ENCODE data around the gene DNAH2. TPM values are rescaled to one million over a fixed set of nuclear protein-coding genes. Genes with fewer than 3 reads are reported as not detected.

The DNAH2 gene
- total RNA-seq, result 1 to 10 TPM in 1 of 2 donors, under 1 TPM in 1; 0.19 to 1.3 TPM
- long read RNA-seq, donor 1, partial matches to known transcripts, result 0 of 1 reads
- long read RNA-seq, donor 1, other reads (novel, unspliced or antisense), result 1 of 1 reads
- long read RNA-seq, donor 2, result 0 reads

- DNase-seq (ENCODE audit: low spot score), result peak; percentile 91
- intact Hi-C loops (cut with DNase I), result no loop called here
Observed at GRCh38 chr17:7716901-7717755, at the start of gene DNAH2. TSS of gene DNAH2 (plus strand) at chr17:7717744. CDS start at chr17:7719735, 1,991 bp downstream.

DNA sequence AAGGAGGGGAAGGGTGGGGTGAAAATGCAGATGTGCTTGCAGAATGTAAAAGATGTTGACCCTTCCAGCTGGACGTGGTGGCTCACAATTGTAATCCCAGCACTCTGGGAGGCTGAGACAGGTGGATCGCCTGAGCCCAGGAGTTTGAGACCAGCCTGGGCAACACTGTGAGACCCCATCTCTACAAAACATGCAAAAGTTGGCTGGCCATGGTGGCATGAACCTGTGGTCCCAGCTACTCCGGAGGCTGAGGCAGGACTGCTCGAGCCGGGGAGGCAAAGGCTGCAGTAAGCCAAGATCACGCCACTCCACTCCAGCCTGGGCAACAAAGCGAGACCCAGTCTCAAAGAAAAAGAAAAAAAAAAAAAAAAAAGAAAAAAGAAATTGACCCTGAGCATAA is 49.1 kb upstream of the DNAH2 start:
- no peak for DNase-seq (ENCODE audit: low spot score)
- intact Hi-C loops (cut with DNase I), result no loop called here

DNA sequence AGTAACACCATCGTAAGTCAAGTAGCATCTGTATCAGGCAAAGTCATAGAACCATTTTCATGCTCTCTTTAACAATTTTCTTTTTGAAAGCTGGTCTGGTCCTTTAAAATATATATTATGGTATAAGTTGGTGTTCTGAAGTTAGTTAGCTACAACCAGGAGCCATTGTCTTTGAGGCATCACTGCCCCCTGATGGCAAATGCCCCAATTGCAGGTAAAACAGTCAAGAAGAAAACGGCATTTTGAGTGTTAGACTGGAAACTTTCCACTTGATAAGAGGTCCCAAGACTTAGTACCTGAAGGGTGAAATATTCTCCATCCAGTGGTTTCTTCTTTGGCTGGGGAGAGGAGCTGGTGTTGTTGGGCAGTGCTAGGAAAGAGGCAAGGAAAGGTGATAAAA is 44.3 kb upstream of the DNAH2 start:
- intact Hi-C loops (cut with DNase I), result no loop called here
- no peak for DNase-seq (ENCODE audit: low spot score)

DNA sequence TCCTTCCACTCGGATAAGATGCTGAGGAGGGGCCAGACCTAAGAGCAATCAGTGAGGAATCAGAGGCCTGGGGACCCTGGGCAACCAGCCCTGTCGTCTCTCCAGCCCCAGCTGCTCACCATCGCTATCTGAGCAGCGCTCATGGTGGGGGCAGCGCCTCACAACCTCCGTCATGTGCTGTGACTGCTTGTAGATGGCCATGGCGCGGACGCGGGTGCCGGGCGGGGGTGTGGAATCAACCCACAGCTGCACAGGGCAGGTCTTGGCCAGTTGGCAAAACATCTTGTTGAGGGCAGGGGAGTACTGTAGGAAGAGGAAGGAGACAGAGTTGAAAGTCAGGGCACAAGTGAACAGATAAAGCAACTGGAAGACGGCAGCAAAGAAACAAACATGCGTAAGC is 42.6 kb upstream of the DNAH2 start:
- intact Hi-C loops (cut with DNase I), result no loop called here
- DNase-seq (ENCODE audit: low spot score), result no peak

DNA sequence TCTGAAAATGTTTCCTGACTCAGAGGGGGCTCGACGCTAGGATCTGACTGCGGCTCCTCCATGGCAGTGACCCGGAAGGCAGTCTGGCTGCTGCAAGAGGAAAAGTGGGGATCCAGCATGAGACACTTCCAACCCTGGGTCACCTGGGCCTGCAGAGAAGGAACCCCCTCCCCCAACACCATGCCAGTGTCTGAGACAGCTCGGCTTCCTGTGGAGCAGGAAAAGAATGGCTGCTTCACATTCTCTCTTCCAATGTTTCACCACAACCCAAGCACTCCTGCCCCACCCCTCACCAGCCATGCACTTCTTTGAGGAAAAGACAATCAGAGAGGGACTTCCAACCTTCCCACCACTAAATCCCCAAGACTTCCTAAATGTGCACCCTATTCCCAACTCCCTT is 41.0 kb upstream of the DNAH2 start:
- intact Hi-C loops (cut with DNase I), result no loop called here
- no peak for DNase-seq (ENCODE audit: low spot score)

DNA sequence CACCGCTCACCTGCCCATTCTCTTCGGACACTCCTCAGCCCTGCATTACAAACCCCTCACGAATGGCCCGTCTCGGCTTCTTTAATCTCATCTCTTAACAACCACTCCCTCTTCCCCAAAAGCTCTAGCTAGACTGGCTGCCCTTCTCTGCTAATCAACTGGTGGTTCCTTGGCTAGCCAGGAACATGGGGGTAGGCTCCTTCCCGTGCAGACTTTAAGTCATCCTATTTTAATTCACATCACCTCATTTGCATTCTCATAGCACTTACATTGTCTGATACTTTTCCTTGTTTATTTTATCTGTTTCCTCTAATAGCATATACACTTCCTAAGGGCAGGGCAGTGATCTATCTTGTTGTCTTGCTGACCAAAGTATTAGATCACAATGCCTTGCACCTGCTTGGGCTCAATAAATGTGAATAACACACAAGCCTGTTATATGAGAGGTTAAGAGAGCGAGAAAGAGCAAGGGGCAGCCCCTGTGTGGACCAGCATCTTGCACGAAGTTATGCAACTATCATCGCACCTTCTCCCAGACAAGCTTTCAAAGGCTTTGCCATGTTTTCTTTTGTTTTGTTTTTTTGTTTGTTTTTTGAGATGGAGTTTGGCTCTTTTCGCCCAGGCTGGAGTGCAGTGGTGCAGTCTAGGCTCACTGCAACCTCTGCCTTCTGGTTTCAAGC is 40.0 kb upstream of the DNAH2 start:
- intact Hi-C loops (cut with DNase I), result no loop called here
- DNase-seq (ENCODE audit: low spot score), result no peak

- DNase-seq (ENCODE audit: low spot score), result no peak
- intact Hi-C loops (cut with DNase I), result loop anchor here in 1 of 2 donors (10.0 kb wide), 1 partner anchor 50 kb away; the partner anchor contains the start of gene SHBG
Observed at GRCh38 chr17:7684851-7685532, 32.6 kb upstream of the DNAH2 start.

DNA sequence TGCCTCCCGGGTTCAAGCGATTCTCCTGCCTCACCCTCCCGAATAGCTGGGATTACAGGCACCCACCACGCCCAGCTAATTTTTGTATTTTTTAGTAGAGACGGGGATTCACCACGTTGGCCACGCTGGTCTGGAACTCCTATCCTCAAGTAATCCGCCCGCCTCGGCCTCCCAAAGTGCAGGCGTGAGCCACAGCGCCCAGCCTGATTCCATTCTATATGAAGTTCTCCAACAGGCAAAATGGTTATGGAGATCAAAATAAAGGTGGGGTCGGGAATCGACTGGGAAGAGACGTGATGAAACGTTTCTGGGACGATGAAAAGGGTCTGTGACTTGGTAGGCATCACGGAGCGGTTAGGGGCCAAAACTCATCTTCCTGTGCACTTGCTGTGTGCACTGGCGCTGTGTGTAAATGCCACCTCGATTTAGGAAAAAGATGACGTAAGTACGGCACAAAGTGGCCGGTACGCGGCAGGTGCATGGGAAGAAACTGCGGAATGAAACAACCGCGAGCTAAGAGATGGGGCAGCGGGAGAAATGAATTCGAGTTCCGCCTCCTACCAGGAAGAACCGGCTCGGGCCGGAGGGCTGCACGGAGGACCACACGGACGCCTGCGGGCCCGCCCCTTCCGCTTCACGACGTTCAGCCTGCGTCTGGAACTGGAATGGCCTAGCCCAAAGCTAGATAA is 31.9 kb upstream of the DNAH2 start:
- peak; percentile 98 for DNase-seq (ENCODE audit: low spot score)
- intact Hi-C loops (cut with DNase I), result loop anchor here (2.0 to 10.0 kb wide), 2 partner anchors 51 to 53 kb away; partner anchors contain the start of gene SHBG (in 1 of the 2)

DNA sequence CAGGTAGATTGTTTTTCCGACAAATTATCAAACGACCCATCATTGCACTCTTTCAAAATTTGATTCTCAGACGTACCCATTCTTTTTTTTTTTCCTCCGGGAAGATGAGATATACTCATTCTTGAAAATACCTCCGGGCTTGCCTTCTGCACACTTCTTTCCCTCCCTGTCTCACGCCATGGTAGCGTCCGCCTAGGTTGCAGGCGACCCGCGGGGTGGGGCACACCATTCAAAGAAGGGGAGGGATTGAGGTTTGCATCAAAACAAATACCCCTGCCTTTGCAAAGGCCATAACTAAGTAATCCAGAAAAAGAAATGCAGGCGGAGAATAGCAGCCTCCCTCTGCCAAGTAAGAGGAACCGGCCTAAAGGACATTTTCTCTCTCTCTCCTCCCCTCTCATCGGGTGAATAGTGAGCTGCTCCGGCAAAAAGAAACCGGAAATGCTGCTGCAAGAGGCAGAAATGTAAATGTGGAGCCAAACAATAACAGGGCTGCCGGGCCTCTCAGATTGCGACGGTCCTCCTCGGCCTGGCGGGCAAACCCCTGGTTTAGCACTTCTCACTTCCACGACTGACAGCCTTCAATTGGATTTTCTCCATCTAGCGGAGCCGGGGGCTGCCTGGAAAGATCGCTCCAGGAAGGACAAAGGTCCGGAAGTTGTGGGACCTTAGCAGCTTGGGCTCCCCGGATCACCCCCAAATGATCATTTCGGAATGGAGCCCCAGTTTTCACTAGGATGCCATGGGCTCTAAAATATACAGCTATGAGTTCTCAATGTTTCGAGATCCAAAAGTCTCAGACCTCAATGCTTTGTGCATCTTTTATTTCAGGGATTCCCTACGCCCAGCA is 31.1 kb upstream of the DNAH2 start:
- DNase-seq (ENCODE audit: low spot score), result peak; percentile 92
- intact Hi-C loops (cut with DNase I), result loop anchor here (2.0 to 10.0 kb wide), 2 partner anchors 52 to 54 kb away; partner anchors contain the start of gene SHBG (in 1 of the 2)

DNA sequence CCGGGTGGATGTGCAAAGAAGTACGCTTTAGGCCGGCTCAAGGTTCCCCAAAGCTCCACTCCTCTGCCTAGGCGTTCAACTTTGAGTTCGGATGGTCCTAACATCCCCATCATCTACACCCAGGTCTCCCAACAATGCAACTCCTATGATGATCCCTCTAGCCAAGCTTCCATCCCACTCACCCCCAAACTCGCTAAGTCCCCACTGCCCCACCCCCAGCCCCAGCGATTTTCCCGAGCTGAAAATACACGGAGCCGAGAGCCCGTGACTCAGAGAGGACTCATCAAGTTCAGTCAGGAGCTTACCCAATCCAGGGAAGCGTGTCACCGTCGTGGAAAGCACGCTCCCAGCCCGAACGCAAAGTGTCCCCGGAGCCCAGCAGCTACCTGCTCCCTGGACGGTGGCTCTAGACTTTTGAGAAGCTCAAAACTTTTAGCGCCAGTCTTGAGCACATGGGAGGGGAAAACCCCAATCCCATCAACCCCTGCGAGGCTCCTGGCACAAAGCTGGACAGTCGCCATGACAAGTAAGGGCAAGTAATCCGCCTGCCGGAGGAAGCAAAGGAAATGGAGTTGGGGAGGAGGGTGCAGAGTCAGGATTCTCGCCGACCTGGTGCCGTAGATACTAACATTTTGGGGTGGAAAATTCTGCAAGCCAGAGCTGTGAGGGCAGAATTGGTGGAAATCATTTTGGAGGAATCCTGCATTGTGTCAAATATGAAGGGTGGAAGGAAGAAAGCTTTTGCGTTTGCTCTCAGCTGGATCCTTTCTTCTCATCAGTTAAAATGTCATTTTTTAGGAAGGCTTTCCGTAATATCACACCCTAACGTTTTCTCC is 30.3 kb upstream of the DNAH2 start, which contains the start of gene TP53:
TSS of gene TP53 (minus strand) at position 419 of the 836 bp plus-strand sequence. CDS start 10,896 bp downstream, outside the sequence.
- intact Hi-C loops (cut with DNase I), result loop anchor here (2.0 to 10.0 kb wide), 2 partner anchors 52 to 54 kb away; partner anchors contain the start of gene SHBG (in 1 of the 2)
- peak; percentile 93 for DNase-seq (ENCODE audit: low spot score)

GRCh38 chr17:7687908-7688807 is 29.4 kb upstream of the DNAH2 start, which contains the start of gene WRAP53:
TSS of gene WRAP53 (plus strand) at chr17:7688477. CDS start at chr17:7688649, 172 bp downstream.
- intact Hi-C loops (cut with DNase I), result loop anchor here (2.0 to 10.0 kb wide), 2 partner anchors 53 to 55 kb away; partner anchors contain the start of gene SHBG (in 1 of the 2)

GRCh38 chr17:7688808-7689316 is 28.7 kb upstream of the DNAH2 start:
- no peak for DNase-seq (ENCODE audit: low spot score)
- intact Hi-C loops (cut with DNase I), result loop anchor here in 1 of 2 donors (10.0 kb wide), 1 partner anchor 54 kb away; the partner anchor contains the start of gene SHBG

More at GRCh38 chr17:7687908-7688807, 29.4 kb upstream of the DNAH2 start, which contains the start of gene WRAP53:
- peak; percentile 99 for DNase-seq (ENCODE audit: low spot score)

DNA sequence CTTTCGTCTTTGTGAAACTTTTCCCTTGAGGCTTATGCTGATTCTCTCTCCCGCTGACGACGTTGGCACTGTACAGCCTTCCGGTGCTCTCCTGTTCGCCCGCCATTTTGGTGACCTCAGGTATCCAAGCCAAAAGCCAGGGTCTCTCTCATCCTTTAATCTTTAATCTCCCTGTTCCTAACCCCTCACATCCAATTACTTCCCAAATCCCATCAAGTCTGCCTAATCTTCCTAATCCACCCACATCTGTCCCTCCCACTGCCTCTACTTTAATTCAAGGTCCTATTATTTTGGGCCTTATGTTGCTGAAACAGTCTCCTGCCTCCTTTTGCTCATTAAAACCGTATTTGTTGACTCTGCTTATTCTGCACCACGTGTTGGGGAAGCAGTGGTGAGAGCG is 22.0 kb upstream of the DNAH2 start:
- intact Hi-C loops (cut with DNase I), result no loop called here
- no peak for DNase-seq (ENCODE audit: low spot score)

DNA sequence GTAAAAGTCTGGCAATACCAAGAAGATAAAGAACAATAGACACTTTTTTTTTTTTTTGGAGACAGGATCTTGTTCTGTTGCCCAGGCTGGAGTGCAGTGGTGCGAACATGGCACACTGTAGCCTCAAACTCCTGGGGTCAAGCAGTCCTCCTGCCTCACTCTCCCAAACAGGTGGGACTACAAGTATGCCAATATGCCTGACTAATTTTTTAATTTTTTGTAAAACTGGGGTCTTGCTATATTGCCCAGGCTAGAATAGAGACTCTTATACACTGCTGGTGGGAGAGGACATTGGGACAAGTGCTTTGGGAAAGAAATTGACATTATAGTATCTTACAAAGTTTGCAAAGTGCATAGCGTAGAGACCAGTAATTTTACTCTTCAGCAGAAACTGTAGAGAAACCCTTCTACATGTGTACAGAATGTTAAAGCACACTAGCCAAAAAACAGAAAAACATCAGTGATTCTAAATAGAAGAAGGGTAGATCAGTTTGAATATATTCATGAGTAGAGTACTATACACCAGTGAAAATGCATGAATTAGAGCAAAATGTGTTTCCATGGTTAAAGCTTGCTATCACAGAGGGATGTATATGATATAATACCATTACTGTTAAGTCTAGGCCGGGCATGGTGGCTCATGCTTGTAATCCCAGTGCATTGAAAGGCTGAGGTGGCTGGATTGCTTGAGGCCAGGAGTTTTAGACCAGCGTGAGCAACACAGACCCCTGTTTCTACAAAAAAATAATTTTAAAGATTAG is 19.5 kb upstream of the DNAH2 start:
- intact Hi-C loops (cut with DNase I), result no loop called here
- no peak for DNase-seq (ENCODE audit: low spot score)

GRCh38 chr17:7700510-7700909 is 17.0 kb upstream of the DNAH2 start:
- intact Hi-C loops (cut with DNase I), result no loop called here
- no peak for DNase-seq (ENCODE audit: low spot score)

Measured in posterior vena cava (tissue), 2 donors.